LNCaP clone FGC (cell line): ENCODE measurements around the gene PHF2.

Source experiments
- DNase-seq: peaks from one replicate; pipeline ENCODE4 v3.0.0-alpha.2; 2011; ENCODE audit warnings: low read depth
- H3K4me3 ChIP-seq: 2 replicates; pipeline ENCODE4 v1.5.1; 2011; ENCODE audit warnings: mild to moderate bottlenecking, low read depth, low read length, control low read depth
- CTCF ChIP-seq: IDR thresholded peaks from 2 replicates; pipeline ENCODE4 v1.5.1; 2012; ENCODE audit warnings: mild to moderate bottlenecking; ENCODE audit not compliant: control insufficient read depth, insufficient read depth; ENCODE audit errors: extremely low read depth

PHF2 gene

DNA sequence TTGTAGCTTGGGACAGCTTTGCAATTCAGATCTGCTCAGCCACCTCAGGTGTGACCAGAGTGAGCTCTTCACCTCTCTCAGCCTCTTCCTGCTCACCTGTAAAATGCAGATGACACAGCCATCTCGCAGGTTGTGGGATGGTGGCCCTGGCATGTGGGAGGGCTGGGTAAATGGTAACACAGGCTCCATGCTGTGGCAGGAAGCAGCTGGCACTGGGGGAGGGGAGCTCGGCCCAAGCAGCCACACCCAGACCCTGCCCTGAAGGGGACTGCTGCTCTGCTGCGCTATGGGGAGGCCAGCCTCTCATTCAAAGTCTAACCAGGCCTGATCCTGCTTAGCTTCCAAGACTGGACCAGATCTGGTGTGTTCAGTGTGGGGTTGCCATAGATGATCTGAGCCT is 24.1 kb downstream of the PHF2 start:
- no peak for TF ChIP-seq CTCF
- no peak overlapping the region for H3K4me3 ChIP-seq
- no peak for DNase-seq

- no peak overlapping the region for H3K4me3 ChIP-seq
- no peak for TF ChIP-seq CTCF
These were observed 24.7 kb downstream of the PHF2 start for GRCh38 chr9:93601063-93601462.

DNA sequence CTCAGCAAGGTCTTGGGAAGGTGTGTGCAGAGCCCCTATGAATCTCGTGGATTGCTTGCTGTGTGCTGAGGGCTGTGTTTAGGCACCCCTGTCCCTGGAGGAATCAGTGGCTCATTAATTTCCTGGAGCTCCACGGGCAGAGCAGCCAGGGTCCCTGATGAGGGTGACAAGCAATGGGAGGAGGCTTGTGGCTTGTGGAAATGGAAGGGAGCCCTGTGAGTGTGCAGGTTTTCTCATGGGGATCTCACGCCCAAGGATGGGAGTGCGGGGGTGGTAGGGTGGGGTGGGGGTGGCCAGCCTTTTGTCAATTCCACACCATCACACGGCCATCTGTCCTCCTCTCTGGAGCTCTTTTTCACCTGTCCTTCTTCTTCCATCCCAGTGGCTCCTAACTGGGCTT is 25.3 kb downstream of the PHF2 start:
- TF ChIP-seq CTCF, result no peak
- H3K4me3 ChIP-seq, result no peak overlapping the region
- DNase-seq, result no peak

More at GRCh38 chr9:93601063-93601462, 24.7 kb downstream of the PHF2 start:
- no peak for DNase-seq

DNA sequence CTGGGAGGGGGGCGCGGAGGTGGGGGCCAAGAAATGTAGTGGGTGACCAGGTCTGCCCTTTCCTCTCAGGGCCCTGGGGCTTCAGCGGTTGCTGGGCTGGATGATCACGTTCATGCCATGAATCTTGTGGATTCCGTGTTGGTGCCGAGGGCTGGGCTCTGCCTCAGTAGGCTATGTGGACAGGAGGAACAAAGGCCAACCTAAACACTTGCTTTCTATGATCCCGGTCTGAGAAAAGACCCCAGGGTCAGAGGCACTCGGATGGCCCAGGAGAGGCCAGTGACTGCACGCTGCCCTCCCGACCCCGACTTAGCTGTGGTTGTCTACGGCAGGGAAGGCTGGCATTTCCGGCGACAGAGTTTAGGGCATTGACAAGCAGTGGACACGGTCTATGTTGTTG is 26.6 kb downstream of the PHF2 start:
- TF ChIP-seq CTCF, result no peak
- H3K4me3 ChIP-seq, result no peak overlapping the region
- no peak for DNase-seq

- H3K4me3 ChIP-seq, result no peak overlapping the region
- DNase-seq, result no peak
- no peak for TF ChIP-seq CTCF
These were observed 27.5 kb downstream of the PHF2 start for GRCh38 chr9:93603906-93604326.

- no peak for DNase-seq
- no peak overlapping the region for H3K4me3 ChIP-seq
- TF ChIP-seq CTCF, result no peak
These were observed 29.8 kb downstream of the PHF2 start for GRCh38 chr9:93606187-93606586.

- no peak overlapping the region for H3K4me3 ChIP-seq
- DNase-seq, result no peak
- TF ChIP-seq CTCF, result no peak
These were observed 33.8 kb downstream of the PHF2 start for GRCh38 chr9:93610206-93610605.
